Esophagus squamous epithelium (tissue), 5 donors: ENCODE results near the gene CADPS. TPM values are rescaled to one million over a fixed set of nuclear protein-coding genes. Genes with fewer than 3 reads are reported as not detected.

Source experiments
- DNase-seq: peaks from one replicate; lab custom pipeline; 2025; lab: John Stamatoyannopoulos, UW
- H3K27ac ChIP-seq, 4 donors: fragments of 200-600 bp; sonication (generic); one replicate each; pipeline ENCODE4 v1.5.1; 2016 to 2019; ENCODE audit warnings: mild to moderate bottlenecking in 1 of 4
- H3K27me3 ChIP-seq, 4 donors: fragments of 200-600 bp; sonication (generic); 1 replicate in 3 of 4; 2 replicates in 1 of 4; pipeline versions ENCODE4 v1.5.1 to v1.6.0; 2017 to 2021; ENCODE audit warnings: antibody characterized with exemption in 1 of 4
- H3K36me3 ChIP-seq, 3 donors: fragments of 200-600 bp; sonication (generic); one replicate each; pipeline ENCODE4 v1.5.1; 2016 to 2019
- H3K4me1 ChIP-seq, 3 donors: fragments of 200-600 bp; sonication (generic); one replicate each; pipeline ENCODE4 v1.5.1; 2017 to 2019
- H3K4me3 ChIP-seq, 4 donors: fragments of 200-600 bp; sonication (generic); 1 replicate in 3 of 4; 2 replicates in 1 of 4; pipeline ENCODE4 v1.5.1; 2016 to 2019; ENCODE audit warnings: mild to moderate bottlenecking in 2 of 4, moderate library complexity in 1 of 4
- H3K9me3 ChIP-seq, 3 donors: fragments of 200-600 bp; sonication (generic); one replicate each; pipeline ENCODE4 v1.5.1; 2016 to 2019
- POLR2A ChIP-seq, 4 donors: fragments of 450-650 bp; IDR thresholded peaks; one replicate each; pipeline ENCODE4 v1.6.1; 2017; ENCODE audit warnings: antibody characterized with exemption in 4 of 4, mild to moderate bottlenecking in 4 of 4, moderate library complexity in 3 of 4
- WGBS, 2 donors: methylation state at CpG; one replicate each; pipeline ENCODE4 v1.1.5; 2018; 5-methylcytosine and 5-hydroxymethylcytosine counted together
- intact Hi-C: fragments of 100-400 bp; cut with DNase I; formaldehyde crosslinking; loops from one replicate; pipeline ENCODE4 v1.15.0; 2022
- total RNA-seq, 4 donors: library from RNA; depleted of rRNA; stranded (reverse); fragments of >200 nt; gene quantifications; one replicate each; pipeline ENCODE4 v1.1.0, GENCODE V29; 2016
- TF ChIP-seq, protein P1 (sequence below), 6 experiments: fragments of 450-650 bp in 4 of 6; fragments of 200-600 bp in 2 of 6; sonication (generic) in 2 of 6; IDR thresholded peaks; one replicate each; pipeline ENCODE4 v1.5.1; 2016 to 2019; ENCODE audit warnings: antibody characterized with exemption in 6 of 6, mild to moderate bottlenecking in 4 of 6, moderate library complexity in 4 of 6
- donor health status: DM: yes; HTN: yes; CAD: no.

Gene CADPS
- total RNA-seq, 4 donors from 2014 or later = 0.09 to 4.8 TPM; not detected in 2

- no peaks in the 10 kb centered on the region for H3K9me3 ChIP-seq
- peaks cover 0 to 6% (median 0%) of the 10 kb centered on the region in 4 donors for H3K27me3 ChIP-seq
- WGBS, 2 donors = 69 to 72% methylated on average over 1 of the region's 1 CpG
- H3K27ac ChIP-seq = no peak overlapping the region
- intact Hi-C loops = no loop called here
- DNase-seq = no peak
- H3K36me3 ChIP-seq = no peaks in the 10 kb centered on the region
- H3K4me1 ChIP-seq = no peaks in the 10 kb centered on the region
- no peak for TF ChIP-seq POLR2A (IDR thresholded peaks at IDR 0.05)
- TF ChIP-seq, protein P1, sequence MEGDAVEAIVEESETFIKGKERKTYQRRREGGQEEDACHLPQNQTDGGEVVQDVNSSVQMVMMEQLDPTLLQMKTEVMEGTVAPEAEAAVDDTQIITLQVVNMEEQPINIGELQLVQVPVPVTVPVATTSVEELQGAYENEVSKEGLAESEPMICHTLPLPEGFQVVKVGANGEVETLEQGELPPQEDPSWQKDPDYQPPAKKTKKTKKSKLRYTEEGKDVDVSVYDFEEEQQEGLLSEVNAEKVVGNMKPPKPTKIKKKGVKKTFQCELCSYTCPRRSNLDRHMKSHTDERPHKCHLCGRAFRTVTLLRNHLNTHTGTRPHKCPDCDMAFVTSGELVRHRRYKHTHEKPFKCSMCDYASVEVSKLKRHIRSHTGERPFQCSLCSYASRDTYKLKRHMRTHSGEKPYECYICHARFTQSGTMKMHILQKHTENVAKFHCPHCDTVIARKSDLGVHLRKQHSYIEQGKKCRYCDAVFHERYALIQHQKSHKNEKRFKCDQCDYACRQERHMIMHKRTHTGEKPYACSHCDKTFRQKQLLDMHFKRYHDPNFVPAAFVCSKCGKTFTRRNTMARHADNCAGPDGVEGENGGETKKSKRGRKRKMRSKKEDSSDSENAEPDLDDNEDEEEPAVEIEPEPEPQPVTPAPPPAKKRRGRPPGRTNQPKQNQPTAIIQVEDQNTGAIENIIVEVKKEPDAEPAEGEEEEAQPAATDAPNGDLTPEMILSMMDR (IDR thresholded peaks at IDR 0.05) = no peak
- H3K4me3 ChIP-seq = no peak overlapping the region
These were observed 395.2 kb downstream of the CADPS start for GRCh38 chr3:62480056-62480455.

GRCh38 chr3:62479326-62479725, 395.9 kb downstream of the CADPS start:
- Histone ChIP-seq H3K9me3 (no peaks in the 10 kb centered on the region), H3K4me1 (no peaks in the 10 kb centered on the region), H3K4me3 (no peak overlapping the region), H3K27ac (no peak overlapping the region), H3K36me3 (no peaks in the 10 kb centered on the region), H3K27me3 (peaks cover 0 to 6% (median 0%) of the 10 kb centered on the region in 4 donors)
- WGBS, 2 donors = 50 to 61% methylated on average over 9 of the region's 9 CpGs
- no peak for DNase-seq
- intact Hi-C loops = no loop called here
- TF ChIP-seq, protein P1 (IDR thresholded peaks at IDR 0.05) = no peak
- TF ChIP-seq POLR2A (IDR thresholded peaks at IDR 0.05) = no peak

DNA sequence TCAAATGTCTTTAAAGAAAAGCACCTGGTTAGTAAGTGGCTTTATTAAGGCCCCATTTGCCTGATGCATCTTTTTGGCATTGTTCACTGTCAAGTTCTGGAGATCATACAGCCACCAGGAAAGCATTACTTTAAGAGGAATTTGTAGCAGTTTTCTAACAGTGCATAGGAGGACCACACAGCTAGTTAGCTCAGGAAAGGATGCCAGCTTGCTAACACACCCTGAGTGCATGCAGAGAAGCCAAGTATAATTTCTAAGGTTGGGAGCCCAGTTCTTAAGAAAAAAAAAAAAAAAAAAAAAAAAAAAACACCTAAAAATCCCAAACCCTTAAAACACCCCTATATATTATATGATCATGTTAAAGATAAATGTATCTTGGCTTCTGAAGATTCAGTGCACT, 399.9 kb downstream of the CADPS start:
- Histone ChIP-seq H3K36me3 (no peaks in the 10 kb centered on the region), H3K9me3 (no peaks in the 10 kb centered on the region), H3K27ac (no peak overlapping the region), H3K4me1 (no peaks in the 10 kb centered on the region), H3K27me3 (peaks cover 0 to 6% (median 0%) of the 10 kb centered on the region in 4 donors), H3K4me3 (no peak overlapping the region)
- intact Hi-C loops = no loop called here
- TF ChIP-seq, protein P1 (IDR thresholded peaks at IDR 0.05) = no peak
- no peak for TF ChIP-seq POLR2A (IDR thresholded peaks at IDR 0.05)
- no peak for DNase-seq

DNA sequence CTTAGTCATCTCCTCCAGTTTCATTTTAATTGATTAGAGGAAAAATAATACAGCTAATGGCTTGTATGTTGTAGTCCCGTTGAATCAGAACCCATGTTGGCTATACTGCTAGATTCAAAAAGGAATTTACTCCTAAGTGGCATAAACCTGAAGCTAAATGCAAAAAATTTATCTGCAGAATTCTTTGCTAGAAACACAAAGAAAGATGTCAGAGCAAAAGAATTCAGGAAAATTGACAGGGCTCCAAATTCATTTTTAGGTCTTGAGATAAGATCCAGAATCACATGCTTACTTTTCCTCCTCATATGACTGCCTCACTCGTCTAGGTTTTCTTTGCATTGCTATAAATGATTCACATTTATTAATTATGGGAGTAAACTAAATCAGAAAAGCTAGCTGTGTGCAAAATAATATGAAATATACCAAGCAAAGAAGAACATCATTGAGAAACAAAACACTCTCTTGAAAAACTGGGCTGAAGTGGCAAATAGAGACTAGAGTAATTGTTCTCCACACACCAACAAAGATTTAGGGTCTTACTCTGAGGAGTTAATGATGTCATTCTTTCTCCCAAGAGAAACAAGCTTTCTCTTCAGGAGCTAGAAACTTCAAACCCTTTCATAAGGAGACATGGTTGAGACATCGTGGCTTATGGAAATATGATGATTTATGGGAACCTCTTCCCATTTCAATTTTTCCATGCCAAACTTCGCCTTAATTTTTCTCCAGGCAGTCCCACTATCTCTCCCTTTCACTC, 407.1 kb downstream of the CADPS start:
- no peak for DNase-seq
- Histone ChIP-seq H3K4me3 (no peak overlapping the region), H3K36me3 (no peaks in the 10 kb centered on the region), H3K27me3 (no peaks in the 10 kb centered on the region), H3K9me3 (no peaks in the 10 kb centered on the region), H3K4me1 (no peaks in the 10 kb centered on the region), H3K27ac (no peak overlapping the region)
- WGBS, 2 donors = 53 to 58% methylated on average over 4 of the region's 4 CpGs
- intact Hi-C loops = no loop called here
- TF ChIP-seq, protein P1 (IDR thresholded peaks at IDR 0.05) = no peak
- TF ChIP-seq POLR2A (IDR thresholded peaks at IDR 0.05) = no peak

GRCh38 chr3:62462788-62463187, 412.4 kb downstream of the CADPS start:
- intact Hi-C loops = no loop called here
- Histone ChIP-seq H3K27me3 (no peaks in the 10 kb centered on the region), H3K9me3 (no peaks in the 10 kb centered on the region), H3K36me3 (no peaks in the 10 kb centered on the region), H3K27ac (no peak overlapping the region), H3K4me3 (no peak overlapping the region), H3K4me1 (no peaks in the 10 kb centered on the region)
- no peak for DNase-seq
- no peak for TF ChIP-seq POLR2A (IDR thresholded peaks at IDR 0.05)
- TF ChIP-seq, protein P1 (IDR thresholded peaks at IDR 0.05) = no peak
- WGBS, 2 donors = 89 to 94% methylated on average over 4 of the region's 4 CpGs
